HepG2 (cell line): ENCODE measurements around the gene CMIP. TPM values are rescaled to one million over a fixed set of nuclear protein-coding genes. Genes with fewer than 3 reads are reported as not detected.

ENCODE experiments used
- FOXK1 ChIP-seq: sonication (generic); formaldehyde crosslinking; IDR thresholded peaks from 2 replicates; pipeline ENCODE4 v1.4.0; 2020; ENCODE audit warnings: low read depth, missing genetic modification reagents, borderline replicate concordance
- GZF1 ChIP-seq: sonication (generic); formaldehyde crosslinking; IDR thresholded peaks from 2 replicates; pipeline ENCODE4 v1.5.1; 2020; ENCODE audit warnings: mild to moderate bottlenecking, missing genetic modification reagents
- NAIF1 ChIP-seq: sonication (generic); formaldehyde crosslinking; IDR thresholded peaks from 2 replicates; pipeline ENCODE4 v1.5.0; 2020; ENCODE audit warnings: mild to moderate bottlenecking, missing genetic modification reagents, borderline replicate concordance
- NFIB ChIP-seq: sonication (generic); formaldehyde crosslinking; IDR thresholded peaks from 2 replicates; pipeline ENCODE4 v1.9.0; 2021; ENCODE audit warnings: missing genetic modification reagents, mild to moderate bottlenecking, borderline replicate concordance
- NFKB2 ChIP-seq: sonication (generic); formaldehyde crosslinking; IDR thresholded peaks from 2 replicates; pipeline ENCODE4 v1.4.0; 2020; ENCODE audit warnings: missing genetic modification reagents, borderline replicate concordance
- NONO ChIP-seq, 2 experiments: fragments of 450-650 bp in 1 of 2; sonication (generic) in 1 of 2; formaldehyde crosslinking in 1 of 2; IDR thresholded peaks in 1 of 2; conservative IDR thresholded peaks in 1 of 2; 2 replicates each; pipeline versions ENCODE4 v1.6.1 to v1.8.0; 2017 to 2022; ENCODE audit warnings: mild to moderate bottlenecking in 1 of 2, missing genetic modification reagents in 1 of 2, moderate library complexity in 1 of 2
- NPAS2 ChIP-seq: sonication (generic); formaldehyde crosslinking; IDR thresholded peaks from 2 replicates; pipeline ENCODE4 v1.8.0; 2022; ENCODE audit warnings: mild to moderate bottlenecking, missing genetic modification reagents, borderline replicate concordance
- PPARG ChIP-seq: conservative IDR thresholded peaks from 2 replicates; pipeline ENCODE4 v1.6.1; 2016; ENCODE audit warnings: missing biosample characterization, missing genetic modification reagents
- SRSF1 ChIP-seq: fragments of 200-400 bp; formaldehyde crosslinking; optimal IDR thresholded peaks from 2 replicates; pipeline ENCODE3; 2017; ENCODE audit warnings: mild to moderate bottlenecking, low read depth, low read length, moderate library complexity
- XBP1 ChIP-seq: sonication (generic); formaldehyde crosslinking; IDR thresholded peaks from 2 replicates; pipeline ENCODE4 v1.5.0; 2020; ENCODE audit warnings: missing genetic modification reagents
- ZFP62 ChIP-seq: sonication (generic); formaldehyde crosslinking; IDR thresholded peaks from 2 replicates; pipeline ENCODE4 v1.4.0; 2020; ENCODE audit warnings: missing genetic modification reagents
- ZNF563 ChIP-seq: sonication (generic); formaldehyde crosslinking; IDR thresholded peaks from 2 replicates; pipeline ENCODE4 v1.8.0; 2022; ENCODE audit warnings: mild to moderate bottlenecking, moderate library complexity, missing genetic modification reagents
- polyA plus RNA-seq, 8 experiments: library from polyadenylated mRNA; depleted of rRNA in 3 of 8; stranded (reverse) in 7 of 8; unstranded in 1 of 8; fragments of >200 nt; fragmentation: Illumina TruSeq in 4 of 8; extraction: Trizol in 4 of 8; gene quantifications; 2 replicates each; pipeline versions ENCODE4 v1.2.1 to v1.2.3, GENCODE V29; 2011 to 2016; ENCODE audit warnings: low read depth in 4 of 8, missing spikeins in 1 of 8, mixed read lengths in 1 of 8; ENCODE audit not compliant: insufficient read depth in 1 of 8
- total RNA-seq, 5 experiments: library from RNA; depleted of rRNA; stranded (reverse); fragments of >200 nt; fragmentation: Illumina TruSeq; extraction: Trizol; gene quantifications; 2 replicates each; pipeline ENCODE4 v1.2.3, GENCODE V29; 2016; ENCODE audit warnings: low read depth in 1 of 5
- TF ChIP-seq, protein P1 (sequence below): sonication (generic); formaldehyde crosslinking; IDR thresholded peaks from 2 replicates; pipeline ENCODE4 v1.4.0; 2020; ENCODE audit warnings: missing genetic modification reagents
- TF ChIP-seq, protein P2 (sequence below): sonication (generic); formaldehyde crosslinking; IDR thresholded peaks from 2 replicates; pipeline ENCODE4 v1.5.0; 2020; ENCODE audit warnings: mild to moderate bottlenecking, missing genetic modification reagents
- TF ChIP-seq, protein P3 (sequence below): IDR thresholded peaks from 2 replicates; pipeline ENCODE4 v1.6.1; 2016
- TF ChIP-seq, protein P4 (sequence below): IDR thresholded peaks from 2 replicates; pipeline ENCODE4 v1.6.1; 2012; ENCODE audit warnings: low read depth, low read length, improper control_type of control experiment

CMIP gene
- total and polyA plus RNA-seq, 2 of the 13 experiments (the other 11 are each of a cell fraction or from before 2014, with no cell fraction given): 10.9 to 18.1 TPM

DNA sequence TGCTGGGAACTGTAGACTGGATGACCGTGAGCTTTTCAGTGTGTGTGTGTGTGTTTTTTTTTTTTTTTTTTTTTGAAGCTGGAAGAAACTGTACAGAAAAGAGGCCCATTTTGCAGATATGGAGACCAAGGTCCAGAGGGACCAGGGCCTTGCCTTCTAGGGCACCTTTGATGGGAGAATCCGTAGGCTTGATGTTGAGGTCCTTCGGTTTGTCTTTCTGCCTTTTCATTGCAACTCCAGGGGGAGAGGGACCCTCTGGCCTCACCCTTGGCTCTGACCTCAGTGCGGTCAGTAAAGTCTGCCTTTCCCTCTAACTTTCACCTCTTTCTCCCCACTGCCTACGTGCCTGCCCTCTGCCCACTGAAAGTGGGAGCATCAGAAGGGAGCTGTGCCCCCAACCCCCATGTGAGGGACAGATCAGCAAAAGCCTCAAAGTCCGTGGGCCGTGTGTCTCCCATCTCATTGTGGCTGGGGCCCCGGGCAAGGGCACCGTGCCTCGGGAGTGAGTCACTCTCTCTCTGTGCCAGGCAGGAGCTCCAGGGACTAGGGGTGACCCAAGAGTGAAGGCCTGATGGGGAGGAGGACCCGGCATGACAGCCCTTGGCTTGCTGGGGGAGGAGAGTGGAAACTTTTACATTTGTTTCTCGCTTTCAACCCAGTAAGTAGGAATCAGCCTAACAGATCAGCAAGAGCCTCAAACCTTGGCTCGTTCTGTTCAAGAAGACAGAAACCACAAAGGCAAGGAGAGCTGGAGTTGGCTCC is 123.6 kb downstream of the CMIP start (continued):
- no peak for TF ChIP-seq NFIB
- TF ChIP-seq PPARG (CRISPR knock-in tag): no peak
- TF ChIP-seq NONO (IDR thresholded peaks at IDR 0.05): no peak
- no peak for TF ChIP-seq NONO (CRISPR knock-in tag; conservative IDR thresholded peaks at IDR 0.05)
- no peak for TF ChIP-seq NPAS2 (CRISPR knock-in tag)
- no peak for TF ChIP-seq NFKB2 (CRISPR knock-in tag)
- no peak for TF ChIP-seq GZF1
- TF ChIP-seq, protein P1, sequence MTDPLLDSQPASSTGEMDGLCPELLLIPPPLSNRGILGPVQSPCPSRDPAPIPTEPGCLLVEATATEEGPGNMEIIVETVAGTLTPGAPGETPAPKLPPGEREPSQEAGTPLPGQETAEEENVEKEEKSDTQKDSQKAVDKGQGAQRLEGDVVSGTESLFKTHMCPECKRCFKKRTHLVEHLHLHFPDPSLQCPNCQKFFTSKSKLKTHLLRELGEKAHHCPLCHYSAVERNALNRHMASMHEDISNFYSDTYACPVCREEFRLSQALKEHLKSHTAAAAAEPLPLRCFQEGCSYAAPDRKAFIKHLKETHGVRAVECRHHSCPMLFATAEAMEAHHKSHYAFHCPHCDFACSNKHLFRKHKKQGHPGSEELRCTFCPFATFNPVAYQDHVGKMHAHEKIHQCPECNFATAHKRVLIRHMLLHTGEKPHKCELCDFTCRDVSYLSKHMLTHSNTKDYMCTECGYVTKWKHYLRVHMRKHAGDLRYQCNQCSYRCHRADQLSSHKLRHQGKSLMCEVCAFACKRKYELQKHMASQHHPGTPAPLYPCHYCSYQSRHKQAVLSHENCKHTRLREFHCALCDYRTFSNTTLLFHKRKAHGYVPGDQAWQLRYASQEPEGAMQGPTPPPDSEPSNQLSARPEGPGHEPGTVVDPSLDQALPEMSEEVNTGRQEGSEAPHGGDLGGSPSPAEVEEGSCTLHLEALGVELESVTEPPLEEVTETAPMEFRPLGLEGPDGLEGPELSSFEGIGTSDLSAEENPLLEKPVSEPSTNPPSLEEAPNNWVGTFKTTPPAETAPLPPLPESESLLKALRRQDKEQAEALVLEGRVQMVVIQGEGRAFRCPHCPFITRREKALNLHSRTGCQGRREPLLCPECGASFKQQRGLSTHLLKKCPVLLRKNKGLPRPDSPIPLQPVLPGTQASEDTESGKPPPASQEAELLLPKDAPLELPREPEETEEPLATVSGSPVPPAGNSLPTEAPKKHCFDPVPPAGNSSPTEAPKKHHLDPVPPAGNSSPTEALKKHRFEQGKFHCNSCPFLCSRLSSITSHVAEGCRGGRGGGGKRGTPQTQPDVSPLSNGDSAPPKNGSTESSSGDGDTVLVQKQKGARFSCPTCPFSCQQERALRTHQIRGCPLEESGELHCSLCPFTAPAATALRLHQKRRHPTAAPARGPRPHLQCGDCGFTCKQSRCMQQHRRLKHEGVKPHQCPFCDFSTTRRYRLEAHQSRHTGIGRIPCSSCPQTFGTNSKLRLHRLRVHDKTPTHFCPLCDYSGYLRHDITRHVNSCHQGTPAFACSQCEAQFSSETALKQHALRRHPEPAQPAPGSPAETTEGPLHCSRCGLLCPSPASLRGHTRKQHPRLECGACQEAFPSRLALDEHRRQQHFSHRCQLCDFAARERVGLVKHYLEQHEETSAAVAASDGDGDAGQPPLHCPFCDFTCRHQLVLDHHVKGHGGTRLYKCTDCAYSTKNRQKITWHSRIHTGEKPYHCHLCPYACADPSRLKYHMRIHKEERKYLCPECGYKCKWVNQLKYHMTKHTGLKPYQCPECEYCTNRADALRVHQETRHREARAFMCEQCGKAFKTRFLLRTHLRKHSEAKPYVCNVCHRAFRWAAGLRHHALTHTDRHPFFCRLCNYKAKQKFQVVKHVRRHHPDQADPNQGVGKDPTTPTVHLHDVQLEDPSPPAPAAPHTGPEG (CRISPR knock-in tag): no peak
- no peak for TF ChIP-seq ZFP62 (CRISPR knock-in tag)
- TF ChIP-seq, protein P2, sequence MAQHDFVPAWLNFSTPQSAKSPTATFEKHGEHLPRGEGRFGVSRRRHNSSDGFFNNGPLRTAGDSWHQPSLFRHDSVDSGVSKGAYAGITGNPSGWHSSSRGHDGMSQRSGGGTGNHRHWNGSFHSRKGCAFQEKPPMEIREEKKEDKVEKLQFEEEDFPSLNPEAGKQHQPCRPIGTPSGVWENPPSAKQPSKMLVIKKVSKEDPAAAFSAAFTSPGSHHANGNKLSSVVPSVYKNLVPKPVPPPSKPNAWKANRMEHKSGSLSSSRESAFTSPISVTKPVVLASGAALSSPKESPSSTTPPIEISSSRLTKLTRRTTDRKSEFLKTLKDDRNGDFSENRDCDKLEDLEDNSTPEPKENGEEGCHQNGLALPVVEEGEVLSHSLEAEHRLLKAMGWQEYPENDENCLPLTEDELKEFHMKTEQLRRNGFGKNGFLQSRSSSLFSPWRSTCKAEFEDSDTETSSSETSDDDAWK (CRISPR knock-in tag): no peak
- no peak for TF ChIP-seq FOXK1 (CRISPR knock-in tag)
- TF ChIP-seq NAIF1 (CRISPR knock-in tag): no peak
- no peak for TF ChIP-seq XBP1
- TF ChIP-seq, protein P3, sequence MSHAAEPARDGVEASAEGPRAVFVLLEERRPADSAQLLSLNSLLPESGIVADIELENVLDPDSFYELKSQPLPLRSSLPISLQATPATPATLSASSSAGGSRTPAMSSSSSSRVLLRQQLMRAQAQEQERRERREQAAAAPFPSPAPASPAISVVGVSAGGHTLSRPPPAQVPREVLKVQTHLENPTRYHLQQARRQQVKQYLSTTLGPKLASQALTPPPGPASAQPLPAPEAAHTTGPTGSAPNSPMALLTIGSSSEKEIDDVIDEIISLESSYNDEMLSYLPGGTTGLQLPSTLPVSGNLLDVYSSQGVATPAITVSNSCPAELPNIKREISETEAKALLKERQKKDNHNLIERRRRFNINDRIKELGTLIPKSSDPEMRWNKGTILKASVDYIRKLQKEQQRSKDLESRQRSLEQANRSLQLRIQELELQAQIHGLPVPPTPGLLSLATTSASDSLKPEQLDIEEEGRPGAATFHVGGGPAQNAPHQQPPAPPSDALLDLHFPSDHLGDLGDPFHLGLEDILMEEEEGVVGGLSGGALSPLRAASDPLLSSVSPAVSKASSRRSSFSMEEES (CRISPR knock-in tag): no peak
- peak; percentile 49 for TF ChIP-seq SRSF1
- TF ChIP-seq, protein P4, sequence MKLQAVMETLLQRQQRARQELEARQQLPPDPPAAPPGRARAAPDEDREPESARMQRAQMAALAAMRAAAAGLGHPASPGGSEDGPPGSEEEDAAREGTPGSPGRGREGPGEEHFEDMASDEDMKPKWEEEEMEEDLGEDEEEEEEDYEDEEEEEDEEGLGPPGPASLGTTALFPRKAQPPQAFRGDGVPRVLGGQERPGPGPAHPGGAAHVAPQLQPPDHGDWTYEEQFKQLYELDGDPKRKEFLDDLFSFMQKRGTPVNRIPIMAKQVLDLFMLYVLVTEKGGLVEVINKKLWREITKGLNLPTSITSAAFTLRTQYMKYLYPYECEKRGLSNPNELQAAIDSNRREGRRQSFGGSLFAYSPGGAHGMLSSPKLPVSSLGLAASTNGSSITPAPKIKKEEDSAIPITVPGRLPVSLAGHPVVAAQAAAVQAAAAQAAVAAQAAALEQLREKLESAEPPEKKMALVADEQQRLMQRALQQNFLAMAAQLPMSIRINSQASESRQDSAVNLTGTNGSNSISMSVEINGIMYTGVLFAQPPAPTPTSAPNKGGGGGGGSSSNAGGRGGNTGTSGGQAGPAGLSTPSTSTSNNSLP: 0 out of 2 replicates have a peak, but pooled peaks have one; percentile 10
- no peak for TF ChIP-seq ZNF563
